GM12878 (cell line): ENCODE data around the gene SALL4.

ENCODE experiments used
- ASH2L ChIP-seq: fragments of 300-600, 200-600 bp; sonication (generic); IDR thresholded peaks from 2 replicates; pipeline ENCODE4 v1.6.1; 2017; ENCODE audit warnings: low read depth, mild to moderate bottlenecking, borderline replicate concordance
- ATF7 ChIP-seq: fragments of 450-650 bp; IDR thresholded peaks from 2 replicates; pipeline ENCODE4 v1.6.1; 2016; ENCODE audit warnings: low read depth, mild to moderate bottlenecking
- BHLHE40 ChIP-seq, 2 experiments: fragments of 450-650 bp in 1 of 2; IDR thresholded peaks; 2 replicates each; pipeline ENCODE4 v1.6.1; 2011 to 2017; ENCODE audit warnings: low read depth in 2 of 2, borderline replicate concordance in 1 of 2, improper control_type of control experiment in 1 of 2, low read length in 1 of 2, mild to moderate bottlenecking in 1 of 2
- CREB1 ChIP-seq: IDR thresholded peaks from 2 replicates; pipeline ENCODE4 v1.6.1; 2012; ENCODE audit warnings: low read depth, mild to moderate bottlenecking, inconsistent platforms
- CUX1 ChIP-seq: IDR thresholded peaks from 2 replicates; pipeline ENCODE4 v1.6.1; 2012; ENCODE audit warnings: improper control_type of control experiment, low read depth, low read length; ENCODE audit not compliant: insufficient replicate concordance
- MAX ChIP-seq: IDR thresholded peaks from 2 replicates; pipeline ENCODE4 v1.6.1; 2012; ENCODE audit warnings: low read depth, low read length, improper control_type of control experiment
- NFYB ChIP-seq: IDR thresholded peaks from 2 replicates; pipeline ENCODE4 v1.6.1; 2011; ENCODE audit warnings: low read depth, mild to moderate bottlenecking, low read length, improper control_type of control experiment, moderate library complexity; ENCODE audit not compliant: insufficient read depth
- PML ChIP-seq: IDR thresholded peaks from 2 replicates; pipeline ENCODE4 v1.6.1; 2012; ENCODE audit warnings: low read length, inconsistent platforms
- POLR2A ChIP-seq: IDR thresholded peaks from 2 replicates; pipeline ENCODE4 v1.6.1; 2011; ENCODE audit warnings: low read depth, mild to moderate bottlenecking, low read length
- RAD21 ChIP-seq: IDR thresholded peaks from 2 replicates; pipeline ENCODE4 v1.6.1; 2011; ENCODE audit warnings: mild to moderate bottlenecking, low read depth, low read length, moderate library complexity; ENCODE audit not compliant: insufficient read depth
- TF ChIP-seq, protein P1 (sequence below): IDR thresholded peaks from 2 replicates; pipeline ENCODE4 v1.6.1; 2011; ENCODE audit warnings: borderline replicate concordance, low read depth, mild to moderate bottlenecking, moderate library complexity, low read length; ENCODE audit not compliant: insufficient read depth, poor library complexity, severe bottlenecking
- TF ChIP-seq, protein P2 (sequence below), 3 experiments: IDR thresholded peaks in 2 of 3; conservative IDR thresholded peaks in 1 of 3; 2 replicates each; pipeline ENCODE4 v1.5.1; 2011; ENCODE audit warnings: low read depth in 3 of 3, low read length in 3 of 3, mild to moderate bottlenecking in 3 of 3, control low read depth in 2 of 3, moderate library complexity in 2 of 3, inconsistent platforms in 1 of 3, mixed read lengths in 1 of 3; ENCODE audit not compliant: control insufficient read depth in 2 of 3, insufficient read depth in 1 of 3; ENCODE audit errors: extremely low read depth in 1 of 3

DNA sequence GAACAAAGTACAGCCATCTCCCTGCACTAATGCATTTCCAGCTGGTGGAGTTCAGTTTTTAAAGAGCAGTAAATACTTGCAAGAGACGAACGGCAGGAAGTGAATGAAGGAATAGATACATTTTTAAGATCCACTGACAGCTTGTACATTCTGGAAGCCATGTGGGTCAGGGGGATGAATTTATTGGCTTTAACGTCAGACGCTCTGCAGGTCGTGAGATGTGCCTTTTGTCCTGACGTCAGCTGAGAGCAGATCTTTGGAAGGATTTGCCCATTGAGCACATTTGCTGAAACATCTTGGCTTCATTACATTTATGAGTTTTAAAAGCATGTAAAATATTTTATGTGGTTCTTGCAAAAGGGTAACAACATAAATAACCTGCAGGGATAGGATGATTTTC lies 29.5 kb upstream of the SALL4 start:
- TF ChIP-seq POLR2A, result no peak
- no peak for TF ChIP-seq CREB1
- no peak for TF ChIP-seq CUX1
- no peak for TF ChIP-seq RAD21
- no peak for TF ChIP-seq BHLHE40 (IDR thresholded peaks at IDR 0.05; ENCODE audit: borderline replicate concordance in 1 of 2, low read depth in 2 of 2, low read length in 1 of 2)
- TF ChIP-seq MAX, result no peak
- no peak for TF ChIP-seq PML
- TF ChIP-seq, protein P1, sequence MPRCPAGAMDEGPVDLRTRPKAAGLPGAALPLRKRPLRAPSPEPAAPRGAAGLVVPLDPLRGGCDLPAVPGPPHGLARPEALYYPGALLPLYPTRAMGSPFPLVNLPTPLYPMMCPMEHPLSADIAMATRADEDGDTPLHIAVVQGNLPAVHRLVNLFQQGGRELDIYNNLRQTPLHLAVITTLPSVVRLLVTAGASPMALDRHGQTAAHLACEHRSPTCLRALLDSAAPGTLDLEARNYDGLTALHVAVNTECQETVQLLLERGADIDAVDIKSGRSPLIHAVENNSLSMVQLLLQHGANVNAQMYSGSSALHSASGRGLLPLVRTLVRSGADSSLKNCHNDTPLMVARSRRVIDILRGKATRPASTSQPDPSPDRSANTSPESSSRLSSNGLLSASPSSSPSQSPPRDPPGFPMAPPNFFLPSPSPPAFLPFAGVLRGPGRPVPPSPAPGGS, result no peak
- TF ChIP-seq NFYB, result no peak
- no peak for TF ChIP-seq ATF7
- TF ChIP-seq, protein P2, sequence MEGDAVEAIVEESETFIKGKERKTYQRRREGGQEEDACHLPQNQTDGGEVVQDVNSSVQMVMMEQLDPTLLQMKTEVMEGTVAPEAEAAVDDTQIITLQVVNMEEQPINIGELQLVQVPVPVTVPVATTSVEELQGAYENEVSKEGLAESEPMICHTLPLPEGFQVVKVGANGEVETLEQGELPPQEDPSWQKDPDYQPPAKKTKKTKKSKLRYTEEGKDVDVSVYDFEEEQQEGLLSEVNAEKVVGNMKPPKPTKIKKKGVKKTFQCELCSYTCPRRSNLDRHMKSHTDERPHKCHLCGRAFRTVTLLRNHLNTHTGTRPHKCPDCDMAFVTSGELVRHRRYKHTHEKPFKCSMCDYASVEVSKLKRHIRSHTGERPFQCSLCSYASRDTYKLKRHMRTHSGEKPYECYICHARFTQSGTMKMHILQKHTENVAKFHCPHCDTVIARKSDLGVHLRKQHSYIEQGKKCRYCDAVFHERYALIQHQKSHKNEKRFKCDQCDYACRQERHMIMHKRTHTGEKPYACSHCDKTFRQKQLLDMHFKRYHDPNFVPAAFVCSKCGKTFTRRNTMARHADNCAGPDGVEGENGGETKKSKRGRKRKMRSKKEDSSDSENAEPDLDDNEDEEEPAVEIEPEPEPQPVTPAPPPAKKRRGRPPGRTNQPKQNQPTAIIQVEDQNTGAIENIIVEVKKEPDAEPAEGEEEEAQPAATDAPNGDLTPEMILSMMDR (IDR thresholded peaks at IDR 0.05 in 2 of 3, conservative IDR thresholded peaks at IDR 0.05 in 1 of 3; ENCODE audit: control insufficient read depth in 2 of 3, extremely low read depth in 1 of 3, insufficient read depth in 1 of 3, low read depth in 3 of 3, low read length in 3 of 3), result no peak
- no peak for TF ChIP-seq ASH2L
